Uterus (tissue), 2 donors: ENCODE measurements around the gene GNG7.
"Not testable (repeated sequence)": the region's sequence is repeated elsewhere in the genome, so short reads cannot be mapped to it uniquely, and the experiment has no call there.

Source experiments
- POLR2A ChIP-seq, 2 donors: fragments of 450-650 bp; IDR thresholded peaks; one replicate each; pipeline ENCODE4 v1.6.1; 2016; ENCODE audit warnings: antibody characterized with exemption in 2 of 2, mild to moderate bottlenecking in 1 of 2, moderate library complexity in 1 of 2
- TF ChIP-seq, protein P1 (sequence below), 4 experiments: fragments of 200-600 bp in 2 of 4; fragments of 450-650 bp in 2 of 4; sonication (generic) in 2 of 4; IDR thresholded peaks; one replicate each; pipeline ENCODE4 v1.5.1; 2016 to 2019; ENCODE audit warnings: antibody characterized with exemption in 4 of 4, mild to moderate bottlenecking in 2 of 4, moderate library complexity in 1 of 4

- TF ChIP-seq, protein P1, sequence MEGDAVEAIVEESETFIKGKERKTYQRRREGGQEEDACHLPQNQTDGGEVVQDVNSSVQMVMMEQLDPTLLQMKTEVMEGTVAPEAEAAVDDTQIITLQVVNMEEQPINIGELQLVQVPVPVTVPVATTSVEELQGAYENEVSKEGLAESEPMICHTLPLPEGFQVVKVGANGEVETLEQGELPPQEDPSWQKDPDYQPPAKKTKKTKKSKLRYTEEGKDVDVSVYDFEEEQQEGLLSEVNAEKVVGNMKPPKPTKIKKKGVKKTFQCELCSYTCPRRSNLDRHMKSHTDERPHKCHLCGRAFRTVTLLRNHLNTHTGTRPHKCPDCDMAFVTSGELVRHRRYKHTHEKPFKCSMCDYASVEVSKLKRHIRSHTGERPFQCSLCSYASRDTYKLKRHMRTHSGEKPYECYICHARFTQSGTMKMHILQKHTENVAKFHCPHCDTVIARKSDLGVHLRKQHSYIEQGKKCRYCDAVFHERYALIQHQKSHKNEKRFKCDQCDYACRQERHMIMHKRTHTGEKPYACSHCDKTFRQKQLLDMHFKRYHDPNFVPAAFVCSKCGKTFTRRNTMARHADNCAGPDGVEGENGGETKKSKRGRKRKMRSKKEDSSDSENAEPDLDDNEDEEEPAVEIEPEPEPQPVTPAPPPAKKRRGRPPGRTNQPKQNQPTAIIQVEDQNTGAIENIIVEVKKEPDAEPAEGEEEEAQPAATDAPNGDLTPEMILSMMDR (IDR thresholded peaks at IDR 0.05) = not testable (repeated sequence)
- not testable (repeated sequence) for TF ChIP-seq POLR2A (IDR thresholded peaks at IDR 0.05)
Measured at GRCh38 chr19:2558131-2558530, 144.4 kb downstream of the GNG7 start.
